GM21367 (cell line): ENCODE data around the gene CSNK2A3.

Source experiments
- ATAC-seq: cut with Tn5 transposase; IDR thresholded peaks from one replicate; pipeline ENCODE4 v1.9.1; 2021; ENCODE audit not compliant: unreplicated experiment

CSNK2A3 gene

DNA sequence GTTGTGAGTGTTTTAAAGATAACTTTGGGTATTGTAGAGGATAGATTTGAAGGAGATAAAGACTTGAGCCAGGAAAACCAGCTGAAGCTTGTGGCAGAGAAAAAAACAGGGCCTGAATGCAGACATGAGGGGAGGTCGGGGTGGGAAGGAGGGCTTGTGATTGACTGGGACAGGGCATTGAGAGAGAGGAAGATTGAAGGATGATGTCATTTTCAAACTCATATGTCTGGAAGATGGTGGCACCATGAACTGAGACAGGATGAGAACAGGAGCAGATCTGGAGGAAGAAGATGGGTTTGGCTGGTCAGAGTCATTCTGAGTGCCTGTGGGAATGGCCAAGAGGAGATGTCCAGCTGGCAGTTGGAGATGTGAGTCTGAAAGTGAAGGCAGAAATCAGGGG, 14.7 kb downstream of the CSNK2A3 start:
- no peak for ATAC-seq

DNA sequence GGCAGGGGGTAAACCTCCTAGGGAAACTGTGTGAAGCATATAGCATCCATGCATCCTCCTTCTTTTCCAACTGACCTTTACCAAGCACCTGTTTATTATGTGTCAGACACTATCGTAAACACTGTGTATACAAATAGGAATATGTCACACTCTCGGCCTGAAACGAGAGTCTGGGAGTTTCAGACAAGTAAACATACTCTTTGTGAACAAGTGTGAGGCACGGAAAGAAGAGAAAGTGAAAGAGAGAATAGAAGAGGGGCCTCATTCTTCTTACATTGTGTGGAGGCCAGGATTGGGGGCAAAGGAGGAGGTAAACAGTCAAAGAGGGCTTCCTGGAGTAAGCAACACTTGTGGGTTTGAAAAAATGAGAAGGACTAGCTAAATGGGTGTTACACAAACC, 16.4 kb downstream of the CSNK2A3 start:
- peak; percentile 57 for ATAC-seq

DNA sequence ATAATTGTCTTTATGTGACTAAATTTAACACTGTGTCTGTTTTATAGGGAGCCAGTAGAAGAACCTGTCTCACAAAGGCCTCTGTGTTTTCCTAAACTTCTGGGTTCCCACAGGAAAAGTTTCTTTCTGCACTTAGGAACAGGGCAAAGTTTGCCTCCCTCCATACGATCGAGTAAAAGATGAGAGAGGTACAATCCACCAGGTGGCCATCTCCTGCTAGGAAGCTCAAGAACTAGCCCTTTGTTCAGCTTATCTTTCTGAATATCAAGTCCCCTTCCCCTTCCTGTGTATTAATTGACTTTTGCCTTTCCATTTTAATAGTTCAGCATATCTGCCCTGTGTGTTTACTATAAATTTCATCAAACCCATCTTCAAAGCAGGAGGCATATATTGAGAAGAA, 18.0 kb downstream of the CSNK2A3 start:
- ATAC-seq: no peak

DNA sequence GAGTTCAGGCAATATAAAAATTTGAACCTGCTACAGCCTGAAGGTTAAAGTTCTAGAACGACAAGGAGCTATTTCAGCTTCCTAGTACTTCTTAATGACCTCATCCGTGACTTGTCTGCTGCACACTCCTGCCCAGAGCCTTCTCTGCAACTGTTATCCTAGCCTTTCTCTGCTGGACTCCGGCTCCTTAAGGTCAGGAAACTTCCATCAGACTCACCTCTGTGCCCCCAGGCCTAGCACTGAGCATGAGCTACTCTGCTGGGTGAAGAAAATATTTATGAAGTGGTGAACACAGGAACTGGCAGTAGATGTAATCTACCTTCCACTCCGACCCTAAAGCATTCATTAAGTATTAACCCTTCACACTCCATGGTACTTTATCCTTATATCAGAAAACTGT, 18.4 kb downstream of the CSNK2A3 start:
- no peak for ATAC-seq

- no peak for ATAC-seq
These were observed 20.8 kb downstream of the CSNK2A3 start for GRCh38 chr11:11332141-11332710.

- no peak for ATAC-seq
These were observed 23.8 kb downstream of the CSNK2A3 start for GRCh38 chr11:11329062-11329806.

- no peak for ATAC-seq
These were observed 29.0 kb downstream of the CSNK2A3 start for GRCh38 chr11:11324090-11324489.

DNA sequence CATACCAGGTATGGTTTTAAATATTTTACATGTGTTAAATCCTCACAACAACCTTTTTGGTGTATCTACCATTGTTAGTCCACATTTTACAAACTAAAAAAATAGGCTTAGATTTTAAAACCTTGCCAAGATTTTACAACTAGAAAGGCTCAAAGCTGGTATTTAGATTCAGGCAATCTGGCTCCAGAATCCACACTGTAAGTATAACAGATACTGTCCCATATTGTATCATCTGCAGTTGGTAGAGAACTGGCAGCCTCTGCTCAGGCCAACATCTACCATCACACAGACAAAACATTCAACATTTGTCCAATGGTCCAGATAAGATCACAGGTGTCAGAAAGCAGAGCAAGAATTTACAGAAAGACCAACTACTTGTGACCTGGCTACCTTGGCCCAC, 30.9 kb downstream of the CSNK2A3 start:
- ATAC-seq: no peak

- no peak for ATAC-seq
These were observed 32.2 kb downstream of the CSNK2A3 start for GRCh38 chr11:11320825-11321224.

- no peak for ATAC-seq
These were observed 34.1 kb downstream of the CSNK2A3 start for GRCh38 chr11:11318961-11319360.

GRCh38 chr11:11318461-11318860, 34.6 kb downstream of the CSNK2A3 start:
- no peak for ATAC-seq

- no peak for ATAC-seq
These were observed 36.3 kb downstream of the CSNK2A3 start for GRCh38 chr11:11316651-11317230.

DNA sequence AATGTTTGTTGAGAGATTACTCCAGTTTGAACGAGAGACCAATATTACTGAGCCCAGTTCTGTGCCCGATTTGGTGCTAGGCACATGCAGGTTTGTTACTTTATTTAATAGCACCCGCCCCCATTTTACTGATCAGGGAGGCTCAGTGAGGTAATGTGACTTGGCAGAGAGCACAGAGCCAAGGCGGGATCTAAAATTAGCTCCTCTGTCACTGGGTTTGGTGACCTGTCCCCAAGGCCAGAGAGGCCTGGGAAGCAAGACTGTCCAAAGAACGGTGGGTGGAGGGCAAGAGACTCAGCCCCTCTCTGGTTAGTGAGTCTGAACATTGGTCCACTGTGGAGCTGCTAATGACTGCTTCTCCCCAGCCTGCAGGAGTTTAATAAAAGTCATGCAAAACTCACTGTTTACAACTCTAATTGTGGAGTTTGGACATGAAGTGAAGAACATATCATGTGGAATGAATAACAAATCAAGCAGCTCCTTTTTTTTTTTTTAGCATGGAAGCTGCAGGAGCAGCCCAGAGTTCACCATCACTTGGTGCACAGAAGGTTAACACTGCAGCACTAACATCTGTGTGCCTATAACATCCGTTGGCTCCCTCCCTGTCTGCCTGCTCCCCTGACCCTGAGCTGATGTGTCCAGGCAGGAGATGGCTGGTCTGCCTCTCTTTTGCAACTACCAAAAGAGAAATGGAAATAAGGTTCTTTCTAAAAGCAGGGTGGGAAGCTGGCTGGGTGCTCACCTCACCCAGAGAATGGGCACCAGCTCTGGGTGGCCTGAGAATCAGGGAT, 39.0 kb downstream of the CSNK2A3 start:
- no peak for ATAC-seq

GRCh38 chr11:11313426-11313825, 39.6 kb downstream of the CSNK2A3 start:
- no peak for ATAC-seq

GRCh38 chr11:11312738-11313137, 40.3 kb downstream of the CSNK2A3 start:
- no peak for ATAC-seq

DNA sequence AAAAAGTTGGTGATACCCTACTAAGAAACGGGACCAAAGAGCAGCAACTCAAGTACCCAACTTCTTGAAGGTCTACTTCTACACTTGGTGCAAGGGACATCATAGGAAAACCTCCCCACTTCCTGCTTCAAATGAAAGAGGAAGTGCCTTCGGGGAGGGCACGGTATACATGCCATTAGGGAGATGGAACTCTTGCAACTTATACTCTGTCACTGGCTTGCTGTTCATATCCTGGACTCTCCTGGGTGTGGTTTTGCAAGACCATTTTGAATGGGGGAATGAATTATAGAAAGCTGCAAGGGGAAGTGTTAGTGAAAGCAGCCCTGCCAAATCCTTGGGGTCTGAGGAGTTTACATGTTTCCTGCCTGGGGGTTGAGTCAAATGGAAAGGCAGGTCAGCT, 41.9 kb downstream of the CSNK2A3 start:
- ATAC-seq: no peak

- no peak for ATAC-seq
These were observed 43.1 kb downstream of the CSNK2A3 start for GRCh38 chr11:11309906-11310305.

DNA sequence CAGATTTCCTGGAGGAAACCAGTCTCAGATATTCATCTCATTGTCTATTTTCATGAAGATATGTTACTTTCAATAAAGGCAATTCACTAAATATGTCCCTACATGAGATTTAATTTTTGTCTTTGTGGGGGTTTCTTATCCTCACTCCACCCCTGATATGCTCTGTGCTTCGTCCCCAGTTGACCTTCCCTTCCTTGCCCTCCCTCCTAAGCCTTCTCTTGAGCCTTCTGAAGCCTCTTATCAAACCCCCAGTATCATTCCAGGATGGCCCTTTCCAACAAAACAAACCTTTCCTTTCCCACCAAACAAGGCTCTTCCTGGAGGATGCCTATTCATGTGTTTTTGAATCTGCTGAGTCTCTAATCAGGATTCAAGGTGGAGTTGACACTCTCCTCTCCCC, 44.8 kb downstream of the CSNK2A3 start:
- ATAC-seq: no peak

DNA sequence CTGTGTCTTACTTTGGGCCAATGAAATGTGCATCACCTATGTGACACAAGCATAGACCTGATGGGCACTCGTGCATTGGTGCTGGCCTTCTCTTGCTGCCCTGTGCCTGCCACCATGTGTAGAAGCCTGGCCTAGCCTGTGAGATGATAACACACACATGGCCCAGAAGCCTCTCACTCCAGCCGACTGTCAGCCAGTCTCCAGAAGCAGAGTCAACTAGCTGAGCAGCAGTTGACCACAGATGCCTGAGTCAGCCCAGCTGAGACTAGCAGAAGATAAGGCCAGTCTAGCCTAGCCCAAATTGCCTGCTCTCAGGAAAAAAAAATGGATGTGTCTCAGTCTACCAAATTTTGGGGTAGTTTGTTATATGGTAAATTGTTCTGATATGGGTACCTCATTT, 46.2 kb downstream of the CSNK2A3 start:
- ATAC-seq: no peak

- no peak for ATAC-seq
These were observed 48.5 kb downstream of the CSNK2A3 start for GRCh38 chr11:11304550-11304949.

DNA sequence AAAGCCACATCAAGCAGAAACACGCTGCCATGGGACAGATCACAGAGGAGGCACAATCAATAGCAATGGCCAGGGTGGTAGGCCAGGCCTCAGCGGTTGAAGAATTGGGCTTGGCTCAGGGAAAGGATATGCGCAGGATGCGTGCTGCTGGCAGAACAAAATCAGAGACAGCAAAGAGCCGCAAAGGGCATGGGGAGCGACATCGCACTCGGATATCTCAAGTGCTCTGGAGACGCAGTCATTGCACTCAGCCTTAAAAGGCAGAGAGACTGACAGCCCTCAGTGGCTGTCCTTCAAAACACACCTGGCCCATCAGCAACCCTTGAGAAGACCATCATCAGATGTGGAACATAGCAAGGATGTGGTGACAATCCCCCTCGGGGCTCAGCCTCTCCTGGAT, 50.5 kb downstream of the CSNK2A3 start:
- no peak for ATAC-seq
